Hematopoietic multipotent progenitor cell treated with erythropoietin and hydrocortisone succinate and interleukin-3 and kit ligand, for 15 days (in vitro differentiated cells): ENCODE results near the gene C10orf53.
"Not testable (repeated sequence)": the region's sequence is repeated elsewhere in the genome, so short reads cannot be mapped to it uniquely, and the experiment has no call there.

ENCODE experiments used
- DNase-seq: peaks from one replicate; pipeline ENCODE4 v3.0.0-alpha.2; 2015; ENCODE audit warnings: low spot score

The C10orf53 gene

DNA sequence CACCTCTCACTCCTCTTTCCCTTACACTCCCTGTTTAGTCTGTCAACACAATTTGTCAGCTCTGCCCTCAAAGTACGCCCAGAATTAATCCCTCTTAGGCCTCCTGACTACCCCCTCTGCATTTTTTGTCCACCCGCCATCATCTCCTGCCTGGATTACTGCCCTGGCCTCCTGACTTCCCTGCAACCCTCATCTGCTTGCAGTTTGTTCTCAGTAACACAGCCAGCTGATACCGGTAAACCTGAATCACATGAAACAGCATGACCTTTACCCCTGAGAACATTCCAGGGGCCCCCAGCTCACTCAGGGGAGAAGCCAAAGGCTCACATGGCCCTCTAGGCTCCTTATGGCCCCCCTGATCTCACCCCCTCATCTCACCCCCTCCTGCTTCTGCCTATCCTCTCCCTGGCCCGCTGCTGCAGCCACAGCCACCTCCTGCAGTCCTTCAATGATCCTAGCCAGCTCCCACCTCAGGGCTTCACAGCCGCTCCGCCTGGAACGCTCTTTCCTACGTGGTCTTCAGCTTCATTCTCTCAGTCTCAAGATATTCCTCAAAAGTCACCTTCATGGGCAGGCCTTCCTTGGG, 8.9 kb downstream of the C10orf53 start:
- no peak for DNase-seq

- no peak for DNase-seq
Measured at GRCh38 chr10:49688920-49689319, 9.5 kb downstream of the C10orf53 start.

GRCh38 chr10:49689882-49690510, 10.5 kb downstream of the C10orf53 start:
- no peak for DNase-seq

DNA sequence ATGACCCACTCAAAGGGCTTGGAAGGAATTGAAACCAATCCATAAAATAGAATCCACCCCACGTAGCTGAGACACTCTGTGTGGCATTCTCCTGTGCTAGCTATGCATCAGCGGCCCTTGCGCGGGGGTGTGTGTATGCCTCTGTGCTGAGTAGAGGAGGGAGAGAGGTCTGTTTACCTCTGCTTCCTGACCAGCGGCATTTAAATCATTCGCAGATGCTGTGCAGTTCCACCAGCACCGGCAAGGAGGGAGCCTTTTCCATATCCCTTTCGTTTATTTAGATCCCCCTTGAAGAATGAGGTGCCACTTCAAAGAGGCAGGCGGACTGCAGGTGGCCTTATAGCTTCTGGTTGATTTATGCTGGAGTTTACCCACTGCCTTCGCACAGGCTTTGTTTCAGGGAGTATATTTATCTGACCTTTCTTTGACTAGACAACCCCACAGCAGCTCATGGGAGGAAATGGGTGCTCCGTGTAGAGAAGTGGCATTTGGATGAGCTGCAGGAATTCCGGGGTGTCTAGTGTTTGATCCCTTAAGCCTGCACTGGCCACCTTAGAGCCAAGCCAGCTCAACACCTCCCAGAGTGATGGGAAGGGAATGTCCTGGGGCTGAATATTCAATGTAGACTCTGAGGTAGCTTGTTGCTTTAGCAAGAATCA, 11.4 kb downstream of the C10orf53 start:
- no peak for DNase-seq

DNA sequence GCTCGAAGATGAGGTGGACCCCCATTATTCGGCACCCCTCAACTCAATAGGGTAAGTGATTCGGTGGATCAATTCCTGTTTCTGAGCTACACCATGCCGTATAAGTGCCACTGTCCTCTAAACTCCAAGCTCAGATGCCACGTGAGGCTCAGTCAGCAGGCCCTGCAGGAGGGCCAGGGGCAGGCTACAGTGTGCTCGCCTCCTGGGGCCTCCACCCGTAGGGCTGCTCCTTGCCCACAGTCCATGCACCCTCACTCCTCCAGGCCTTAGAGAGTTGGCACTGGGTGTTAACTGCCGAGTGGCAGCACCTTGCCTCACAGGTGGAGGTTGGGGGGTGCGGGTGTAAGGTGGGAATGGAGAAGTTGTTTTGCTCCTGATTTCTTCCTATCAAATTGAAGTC, 12.1 kb downstream of the C10orf53 start:
- DNase-seq, result no peak

- DNase-seq, result no peak
Measured at GRCh38 chr10:49694466-49694865, 15.0 kb downstream of the C10orf53 start.

- no peak for DNase-seq
Measured at GRCh38 chr10:49696311-49696710, 16.9 kb downstream of the C10orf53 start.

DNA sequence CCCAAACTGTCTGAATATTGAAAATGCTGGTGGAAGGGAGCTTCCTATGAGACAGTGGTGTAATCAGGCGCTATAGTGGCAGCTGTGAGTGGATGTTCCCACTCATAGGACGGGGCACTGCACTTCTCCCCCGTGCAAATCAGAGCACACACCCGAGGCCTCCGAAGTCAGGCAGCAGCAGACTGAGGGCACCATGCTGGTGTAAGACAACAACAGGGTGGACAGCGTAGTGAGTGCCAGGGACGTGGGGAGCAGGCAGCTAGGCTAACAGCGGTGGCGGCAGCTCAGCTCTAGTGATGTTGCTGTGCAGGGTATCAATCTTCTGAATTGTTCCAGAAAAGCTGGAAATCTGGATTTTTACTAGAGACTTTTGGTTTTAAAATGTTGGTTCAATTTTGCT, 19.2 kb downstream of the C10orf53 start:
- DNase-seq, result no peak

GRCh38 chr10:49700211-49700610, 20.8 kb downstream of the C10orf53 start:
- no peak for DNase-seq

DNA sequence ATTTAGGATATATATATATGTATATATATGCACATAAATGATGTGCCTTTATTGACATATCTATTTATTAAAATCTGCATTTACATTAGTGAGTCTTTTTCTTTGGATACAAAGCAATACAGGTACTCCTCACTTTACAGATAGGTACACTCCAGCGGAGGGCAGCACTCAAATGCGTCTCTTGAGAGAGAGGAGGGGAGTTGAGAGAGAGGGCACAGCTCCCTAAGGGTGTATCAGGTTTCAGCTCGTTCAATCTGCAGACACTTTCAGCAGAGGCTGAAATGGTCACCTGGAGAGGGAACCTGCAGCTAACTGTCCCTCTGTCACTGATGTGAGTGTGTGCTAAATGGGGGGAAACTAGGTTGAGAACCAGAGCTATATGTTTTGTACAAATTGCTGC, 21.5 kb downstream of the C10orf53 start:
- no peak for DNase-seq

DNA sequence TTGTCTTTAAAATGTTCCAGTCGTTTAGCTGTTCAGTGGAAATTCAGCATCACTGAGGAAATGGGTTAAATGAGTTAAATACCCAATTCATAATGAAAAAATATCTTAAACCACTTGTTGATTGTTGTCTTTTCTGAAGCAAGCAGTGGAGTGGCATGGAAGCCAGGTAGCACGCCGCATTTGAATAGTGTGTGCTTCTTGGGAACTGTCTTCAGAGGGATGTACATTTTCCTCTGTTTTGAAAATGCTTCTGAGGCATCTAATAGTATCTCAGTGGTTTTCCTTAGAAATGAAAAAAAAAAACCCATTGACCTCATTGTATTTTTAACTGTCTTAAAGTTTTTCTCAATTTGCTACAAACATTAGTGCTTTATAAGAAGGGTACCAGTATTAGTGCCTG, 28.1 kb downstream of the C10orf53 start:
- DNase-seq, result no peak

- DNase-seq, result no peak
Measured at GRCh38 chr10:49709934-49710333, 30.5 kb downstream of the C10orf53 start.

- DNase-seq, result no peak
Measured at GRCh38 chr10:49710966-49711365, 31.5 kb downstream of the C10orf53 start.

DNA sequence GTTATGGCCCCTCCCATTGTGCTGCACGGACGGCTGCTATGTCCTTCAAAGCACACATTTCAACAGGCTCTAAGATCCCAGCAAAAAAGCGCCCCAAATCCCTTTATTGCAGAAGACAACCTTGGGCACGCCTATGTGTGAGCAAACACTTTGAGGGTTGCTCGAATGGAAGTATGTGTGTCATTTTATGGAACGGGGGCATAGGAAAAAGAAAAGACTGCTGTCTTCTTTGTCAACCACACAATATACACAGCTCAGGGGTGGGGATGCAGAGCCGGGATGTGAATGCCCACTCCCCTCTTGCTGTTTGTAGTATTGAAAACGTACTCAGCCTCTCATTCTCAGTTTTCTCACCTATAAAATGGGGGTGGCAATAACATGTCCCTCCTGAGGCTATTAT, 32.0 kb downstream of the C10orf53 start:
- DNase-seq, result no peak

- DNase-seq, result no peak
Measured at GRCh38 chr10:49713266-49713665, 33.8 kb downstream of the C10orf53 start.

- DNase-seq, result not testable (repeated sequence)
Measured at GRCh38 chr10:49715157-49715556, 35.7 kb downstream of the C10orf53 start.

- no peak for DNase-seq
Measured at GRCh38 chr10:49726593-49726992, 47.1 kb downstream of the C10orf53 start.

DNA sequence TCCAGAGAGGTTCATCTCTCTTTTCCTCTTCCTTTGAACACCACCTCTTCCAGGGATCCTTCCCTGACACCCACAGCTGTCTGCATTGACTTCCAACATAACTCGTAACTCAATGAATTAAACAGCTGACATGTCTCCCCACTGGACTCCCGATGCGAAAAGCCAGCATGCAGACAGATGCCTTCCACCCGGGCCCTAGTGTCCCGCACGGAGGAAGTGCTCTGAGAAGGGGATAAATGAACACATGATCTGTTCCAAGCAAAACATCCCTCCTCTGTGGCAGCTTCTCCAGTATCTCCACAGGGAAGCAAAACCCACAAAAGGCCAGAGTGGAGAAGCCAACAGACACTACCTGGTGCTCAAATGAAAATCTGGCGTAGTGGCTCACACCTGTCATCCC, 54.4 kb downstream of the C10orf53 start:
- DNase-seq, result no peak

- DNase-seq, result no peak
Measured at GRCh38 chr10:49734676-49735075, 55.2 kb downstream of the C10orf53 start.

DNA sequence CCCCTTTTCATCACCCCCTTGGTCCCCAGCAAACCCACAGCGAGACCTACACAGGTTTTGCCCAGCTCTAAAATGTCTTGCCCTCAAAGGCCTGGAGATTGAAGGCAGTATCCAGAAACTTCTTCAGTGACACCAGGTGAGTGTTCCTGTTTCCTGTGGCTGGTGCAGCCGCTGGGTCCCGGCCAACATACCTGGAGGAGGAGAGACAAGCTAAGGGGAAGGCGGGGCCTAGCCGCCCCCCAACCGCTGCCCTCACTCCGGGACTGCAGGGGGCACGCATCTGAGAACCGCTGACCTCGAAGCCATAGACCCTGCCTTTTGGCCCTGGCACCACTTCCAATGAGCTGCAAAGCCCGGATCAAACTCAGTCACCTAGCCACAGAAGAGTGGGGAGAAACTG, 55.7 kb downstream of the C10orf53 start:
- DNase-seq, result no peak

GRCh38 chr10:49735848-49736563, 56.6 kb downstream of the C10orf53 start:
- no peak for DNase-seq

DNA sequence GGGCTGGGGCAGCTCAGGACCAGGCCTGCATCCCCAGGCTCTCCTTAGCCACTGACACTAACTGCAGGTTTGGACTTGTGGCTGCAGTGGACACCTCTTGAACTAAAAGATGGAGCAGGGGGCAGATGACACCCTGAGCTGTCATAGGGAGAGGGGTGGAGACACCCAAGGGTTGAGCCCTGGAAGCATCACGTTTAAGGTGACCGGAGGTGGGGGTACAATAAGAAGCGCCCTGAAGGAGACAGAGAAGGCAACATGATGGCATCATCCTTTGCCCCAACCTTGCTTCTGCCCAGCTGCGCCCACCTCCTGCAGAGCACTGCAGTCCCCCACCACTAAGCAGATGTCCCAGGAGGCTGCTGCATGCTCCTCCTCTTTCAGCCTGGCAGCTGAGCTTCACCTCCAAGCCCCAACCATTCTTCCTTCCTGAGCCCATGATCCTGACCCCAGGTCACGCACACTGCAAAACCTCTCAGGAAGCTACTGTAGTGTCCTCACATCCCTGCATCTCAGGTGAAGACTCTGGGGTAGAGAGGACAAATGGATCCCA, 57.2 kb downstream of the C10orf53 start:
- no peak for DNase-seq
